GM19351 (cell line): ENCODE results near the gene UBE2H.
"Not testable (repeated sequence)": the region's sequence is repeated elsewhere in the genome, so short reads cannot be mapped to it uniquely, and the experiment has no call there.

Experiments
- ATAC-seq: cut with Tn5 transposase; IDR thresholded peaks from one replicate; pipeline ENCODE4 v1.9.1; 2021; ENCODE audit warnings: mild to moderate bottlenecking, moderate library complexity; ENCODE audit not compliant: unreplicated experiment

Gene UBE2H

GRCh38 chr7:129911790-129912189 lies 41.0 kb downstream of the UBE2H start:
- no peak for ATAC-seq

DNA sequence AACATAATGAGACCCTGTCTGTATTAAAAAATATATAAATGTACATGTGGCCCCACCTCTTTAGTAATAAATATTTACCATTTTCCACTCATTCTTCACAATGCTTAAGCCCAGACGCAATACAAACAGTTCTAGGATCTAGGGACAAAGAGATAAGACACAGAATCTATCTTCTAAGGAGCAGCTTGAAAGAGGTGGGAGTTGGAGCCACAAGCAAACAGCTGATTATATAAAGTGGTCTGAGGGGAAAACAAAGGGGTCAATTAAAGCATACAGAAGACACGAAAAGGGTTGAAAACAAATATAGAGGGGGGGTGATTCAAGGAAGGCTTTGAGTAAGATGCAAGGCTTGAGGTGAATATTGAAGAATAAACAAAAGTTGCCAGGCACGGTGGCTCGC lies 43.1 kb downstream of the UBE2H start:
- no peak for ATAC-seq

DNA sequence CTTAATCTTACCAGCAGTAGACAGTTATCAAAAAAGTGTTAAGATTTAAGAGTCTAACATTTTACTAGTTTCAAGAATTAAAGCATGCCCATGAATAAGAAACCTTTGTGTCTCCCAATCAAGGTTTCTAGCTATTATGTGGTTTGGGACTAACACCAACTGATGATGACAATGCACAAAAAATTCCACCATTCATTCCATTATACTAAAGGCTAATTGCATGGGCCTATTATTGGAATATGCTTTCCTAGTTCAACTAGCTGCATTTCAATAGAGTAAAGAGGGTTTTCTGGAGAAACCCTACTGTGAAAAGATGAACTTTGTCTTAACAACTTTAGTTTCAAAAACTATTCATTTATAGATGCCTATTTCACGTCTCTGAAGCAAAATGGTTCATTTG lies 44.6 kb downstream of the UBE2H start:
- no peak for ATAC-seq

DNA sequence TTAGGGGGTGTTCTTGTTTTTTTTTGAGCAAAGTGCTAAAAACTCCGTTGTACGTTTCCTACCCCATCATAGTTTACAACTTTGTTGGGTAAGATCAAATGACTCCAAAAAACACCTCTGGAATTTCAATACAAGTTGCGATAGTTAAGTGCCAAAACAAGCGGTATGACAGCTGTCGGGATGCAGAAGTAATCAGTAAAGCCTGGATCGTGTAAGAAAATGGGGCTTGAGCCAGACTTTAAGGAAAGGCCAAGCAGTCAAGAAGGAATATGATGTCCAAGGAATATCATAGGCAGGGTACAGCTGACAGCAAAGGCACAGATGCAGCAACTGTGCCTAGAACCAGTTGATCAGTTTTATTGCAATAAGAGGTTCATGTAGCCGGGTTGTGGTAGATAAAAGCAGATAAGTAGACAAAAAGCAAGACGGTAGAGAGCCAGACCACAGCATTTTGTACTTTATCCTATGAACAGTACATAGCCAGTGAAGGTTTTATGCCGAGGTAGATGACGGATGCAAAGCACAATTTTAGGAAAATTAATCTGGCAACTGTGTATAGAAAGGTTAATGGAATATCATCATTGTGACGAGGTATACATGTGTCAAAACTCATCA lies 45.5 kb downstream of the UBE2H start:
- ATAC-seq = no peak

DNA sequence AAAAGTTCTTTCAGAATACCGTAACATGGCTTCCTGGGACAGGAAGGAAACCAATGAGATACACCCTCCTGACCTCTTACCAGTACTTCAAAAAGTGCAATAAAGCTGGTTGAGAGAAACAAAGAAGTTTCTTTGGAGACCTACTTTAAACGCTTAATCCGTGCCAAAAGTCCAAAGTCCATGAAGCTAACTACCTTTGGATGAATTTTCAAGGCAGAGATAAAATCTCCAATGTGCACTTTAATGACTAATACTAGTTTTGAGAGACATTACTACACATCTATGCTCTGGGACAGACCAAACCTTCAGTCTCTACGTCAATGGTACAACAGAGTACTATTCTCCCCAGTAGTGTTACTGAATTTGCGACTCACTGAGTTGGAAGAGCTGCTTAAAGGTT lies 46.1 kb downstream of the UBE2H start:
- no peak for ATAC-seq

DNA sequence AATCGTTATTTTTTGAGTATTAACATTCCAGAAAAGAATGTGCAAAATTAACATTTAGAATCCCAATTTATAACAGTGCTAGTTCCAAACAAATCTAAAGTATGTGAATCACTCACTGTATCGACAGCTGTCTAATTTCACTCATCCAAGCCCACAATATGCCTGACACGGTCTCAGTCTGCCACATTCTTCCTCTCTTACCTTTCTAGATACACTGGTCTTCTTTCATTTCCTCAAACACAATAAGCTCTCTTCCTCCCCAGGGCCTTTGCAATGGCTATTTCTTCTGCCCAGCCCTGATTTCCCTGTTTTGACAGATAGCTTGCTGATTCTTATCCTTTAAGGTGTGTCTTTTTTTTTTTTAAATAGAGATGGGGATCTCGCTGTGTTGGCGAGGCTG lies 48.8 kb downstream of the UBE2H start:
- peak; percentile 87 for ATAC-seq

GRCh38 chr7:129902788-129903422 lies 49.9 kb downstream of the UBE2H start:
- no peak for ATAC-seq

GRCh38 chr7:129898502-129899160 lies 54.1 kb downstream of the UBE2H start:
- no peak for ATAC-seq

GRCh38 chr7:129898007-129898406 lies 54.8 kb downstream of the UBE2H start:
- ATAC-seq = no peak

DNA sequence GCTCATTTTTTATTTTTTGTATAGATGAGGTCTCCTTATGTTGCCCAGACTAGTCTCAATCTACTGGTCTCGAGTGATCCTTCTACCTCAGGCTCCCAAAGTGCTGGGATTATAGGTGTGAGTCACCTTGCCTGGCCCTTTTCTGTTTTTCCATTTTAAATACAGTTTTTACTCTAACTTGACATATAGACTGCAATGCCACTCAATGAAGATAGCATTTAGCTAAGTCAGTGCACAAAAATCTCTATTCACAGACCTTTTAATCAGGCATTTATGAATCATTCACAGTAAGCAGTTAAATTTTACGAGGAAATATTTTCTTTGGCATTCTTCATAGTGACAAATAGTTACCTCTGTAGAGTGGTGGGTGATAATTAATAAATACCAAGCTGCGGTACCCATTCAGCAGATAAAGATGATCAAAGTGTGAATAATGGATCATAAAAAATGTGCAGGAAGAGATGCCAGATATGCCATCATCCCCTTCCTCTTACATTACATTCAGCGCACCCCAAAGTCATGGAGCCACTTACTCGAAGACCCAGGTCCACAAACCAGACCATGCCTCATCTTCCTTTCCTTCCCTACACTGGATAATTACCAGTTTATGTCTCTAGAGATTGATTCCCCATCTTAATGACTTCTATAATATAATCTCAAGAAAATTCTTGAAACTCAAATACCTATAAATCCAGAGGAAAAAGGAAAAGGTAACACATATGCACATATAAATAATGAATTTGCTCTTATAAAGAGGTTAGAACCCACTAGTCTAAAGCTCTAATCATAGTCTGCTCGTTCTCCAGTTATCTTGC lies 56.0 kb downstream of the UBE2H start:
- ATAC-seq = no peak

DNA sequence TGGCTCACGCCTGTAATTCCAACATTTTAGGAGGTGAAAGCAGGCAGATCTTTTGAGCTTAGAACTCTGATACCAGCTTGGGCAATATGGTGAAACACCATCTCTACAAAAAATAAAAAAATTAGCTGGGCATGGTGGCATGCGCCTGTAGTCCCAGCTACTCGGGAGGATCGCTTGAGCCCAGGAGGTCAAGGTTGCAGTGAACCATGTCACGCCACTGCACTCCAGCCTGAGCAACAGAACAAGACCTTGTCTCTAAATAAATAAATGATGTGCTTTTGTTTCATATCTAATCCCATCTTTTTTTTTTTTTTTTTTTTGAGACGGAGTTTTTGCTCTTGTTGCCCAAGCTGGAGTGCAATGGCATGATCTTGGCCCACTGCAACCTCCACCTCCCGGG lies 58.6 kb downstream of the UBE2H start:
- ATAC-seq = not testable (repeated sequence)

- no peak for ATAC-seq
These were observed 62.7 kb downstream of the UBE2H start for GRCh38 chr7:129890090-129890489.

DNA sequence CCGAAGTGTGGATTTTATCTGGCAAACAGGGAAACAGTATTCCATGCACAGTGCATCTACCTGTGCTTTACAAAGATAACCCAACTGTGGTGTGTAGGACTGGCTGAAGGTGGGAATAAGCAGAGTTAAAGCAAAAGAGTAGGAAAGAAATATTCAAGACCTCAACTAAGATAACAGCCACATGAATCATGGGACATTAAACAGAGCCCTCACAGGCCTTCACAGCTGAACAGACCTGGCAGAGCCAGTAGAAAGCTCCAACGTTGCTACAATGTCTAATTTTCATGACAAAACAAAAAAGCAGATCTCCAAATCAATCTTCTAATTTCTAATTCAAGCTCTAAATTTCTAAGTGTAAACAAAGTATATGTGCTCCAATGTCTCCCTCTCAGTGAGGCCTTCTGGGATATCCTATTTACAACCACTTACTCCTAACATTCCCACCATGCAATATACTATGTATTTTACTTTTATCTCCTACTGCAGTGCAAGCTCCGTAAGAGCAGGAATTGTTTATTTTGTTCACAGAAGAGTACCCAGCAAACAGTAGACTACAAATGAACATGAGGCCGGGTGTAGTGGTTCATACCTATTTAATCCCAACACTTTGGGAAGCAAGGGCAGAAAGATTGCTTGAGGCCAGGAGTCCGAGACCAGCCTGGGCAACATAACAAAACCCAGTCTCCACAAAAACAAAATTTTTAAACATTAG lies 63.5 kb downstream of the UBE2H start:
- ATAC-seq = no peak

DNA sequence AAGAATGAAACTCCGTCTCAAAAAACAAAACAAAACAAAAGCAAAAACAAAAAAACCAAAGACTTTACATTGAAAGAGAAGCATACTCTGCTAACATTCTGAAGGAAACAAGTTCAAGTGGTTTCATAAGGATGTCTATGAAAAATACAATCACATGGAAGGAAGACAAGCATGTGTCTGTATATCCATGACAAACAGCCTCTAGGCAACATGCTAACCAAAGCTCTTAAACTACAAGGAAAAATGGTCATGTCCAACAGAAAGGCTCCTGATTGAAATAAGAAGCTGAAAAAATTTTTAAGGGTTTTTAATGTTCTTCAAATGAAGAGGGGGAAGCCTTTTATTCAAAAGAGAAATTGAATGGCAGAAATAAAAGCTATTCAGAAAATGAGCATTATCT lies 64.9 kb downstream of the UBE2H start:
- ATAC-seq = no peak

- no peak for ATAC-seq
These were observed 66.0 kb downstream of the UBE2H start for GRCh38 chr7:129886818-129887186.

DNA sequence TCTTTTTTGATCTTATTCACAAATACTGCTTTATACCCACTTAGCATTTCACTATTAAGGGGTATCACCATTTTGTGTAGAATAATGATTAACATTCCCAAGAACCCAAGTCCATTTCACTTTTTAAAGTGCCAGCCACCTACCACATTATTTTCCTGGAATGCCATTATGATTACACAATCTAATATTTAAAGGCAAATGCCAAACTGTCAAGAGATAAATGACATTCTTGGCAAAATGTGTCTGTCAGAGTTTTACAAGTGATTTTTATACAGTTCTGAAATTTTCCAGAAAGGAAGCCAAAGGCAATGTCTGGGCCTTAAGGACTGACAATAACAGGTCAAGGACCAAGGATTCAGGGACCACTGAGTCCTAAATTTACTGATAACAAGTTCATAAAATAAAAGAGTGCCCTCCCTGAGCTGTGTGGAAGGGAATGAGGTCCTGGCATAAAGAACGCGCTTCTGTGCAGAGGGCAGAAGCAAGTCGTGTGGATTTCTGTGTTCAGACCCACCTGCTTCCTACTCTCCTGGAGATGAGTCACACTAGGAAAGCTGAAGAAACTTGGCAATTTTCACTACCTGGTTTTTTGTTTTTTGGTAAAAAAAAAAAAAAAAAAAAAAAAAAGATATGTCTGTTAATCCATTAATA lies 66.5 kb downstream of the UBE2H start:
- ATAC-seq = no peak

DNA sequence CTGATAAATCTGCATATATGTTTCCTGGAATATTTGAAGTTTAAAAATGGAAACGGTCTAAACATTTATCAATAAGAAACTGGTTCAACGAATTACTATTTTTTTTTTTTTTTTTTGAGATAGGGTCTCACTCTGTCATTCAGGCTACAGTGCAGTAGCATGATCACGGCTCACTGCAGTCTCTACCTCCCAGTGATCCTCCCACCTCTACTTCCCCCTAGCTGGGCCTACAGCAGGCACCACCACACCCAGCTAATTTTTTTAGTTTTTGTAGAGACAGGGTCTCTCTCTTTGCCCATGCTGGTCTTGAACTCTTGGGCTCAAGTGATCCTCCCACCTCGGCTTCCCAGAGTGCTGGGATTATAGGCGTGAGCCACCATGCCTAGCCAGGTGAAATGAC lies 68.3 kb downstream of the UBE2H start:
- no peak for ATAC-seq

- ATAC-seq = no peak
These were observed 69.6 kb downstream of the UBE2H start for GRCh38 chr7:129883151-129883550.

DNA sequence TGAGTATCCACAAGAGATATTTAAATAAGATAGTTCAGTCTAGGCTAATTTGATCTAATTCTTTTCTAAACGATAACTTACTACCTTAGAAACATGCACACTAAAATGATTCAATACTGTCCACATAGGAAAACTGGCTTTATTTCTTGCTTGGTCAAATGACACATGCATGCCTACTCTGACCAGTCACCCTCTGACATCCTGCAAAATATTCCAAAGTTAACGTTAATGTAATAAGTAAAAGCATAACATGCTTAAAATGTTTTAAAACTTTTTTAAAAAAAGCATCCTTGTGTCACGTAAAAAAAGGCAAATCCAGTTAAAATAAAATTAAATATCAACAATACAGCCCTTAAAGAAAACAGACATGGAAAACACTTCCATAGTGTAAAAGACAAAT lies 70.2 kb downstream of the UBE2H start:
- no peak for ATAC-seq

DNA sequence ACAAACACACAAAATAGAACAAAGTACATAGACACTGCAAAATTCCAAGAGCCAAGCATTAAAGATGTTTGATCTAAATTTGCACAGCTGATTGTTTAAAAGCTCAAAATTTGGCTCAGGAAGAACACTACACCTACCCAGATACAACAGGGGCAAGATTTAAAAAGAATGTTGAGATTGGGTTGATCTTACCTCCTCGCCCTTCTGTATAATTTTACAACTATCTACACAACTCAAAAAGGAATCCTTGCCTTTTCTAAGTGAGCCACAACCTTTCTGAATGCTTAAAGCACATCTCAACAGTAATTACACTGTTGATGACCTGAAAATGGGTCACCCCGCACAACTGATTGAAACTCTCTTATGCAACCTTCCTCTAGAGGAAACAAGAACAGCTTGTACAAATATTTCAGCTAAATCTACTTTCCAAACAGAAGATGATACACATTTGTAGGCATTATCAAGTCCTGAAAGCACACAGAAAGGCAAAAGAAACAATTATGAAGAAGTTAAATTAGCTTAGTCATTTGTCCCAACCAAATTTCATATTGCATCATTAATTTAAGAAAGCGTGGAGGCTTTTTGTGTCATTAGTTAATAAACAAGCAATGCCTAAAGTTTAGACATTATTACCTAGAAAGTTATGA lies 75.5 kb downstream of the UBE2H start:
- no peak for ATAC-seq
